Daoy (cell line): ENCODE results near the gene LRIG3. TPM values are rescaled to one million over a fixed set of nuclear protein-coding genes. Genes with fewer than 3 reads are reported as not detected.
A peak's percentile ranks its signal among the peaks of the same experiment; 100 is the strongest.
"Not testable (repeated sequence)": the region's sequence is repeated elsewhere in the genome, so short reads cannot be mapped to it uniquely, and the experiment has no call there.

ENCODE experiments used
- DNase-seq: peaks from one replicate; pipeline ENCODE4 v3.0.0-alpha.2; 2015; ENCODE audit warnings: low read depth
- total RNA-seq: library from RNA; depleted of rRNA; stranded (reverse); fragments of >200 nt; shearing (Covaris generic); gene quantifications from 2 replicates; pipeline ENCODE4 v1.2.3, GENCODE V29; 2014

LRIG3 gene
- total RNA-seq, 1 experiment from 2014 or later, result 22.9 TPM

- no peak for DNase-seq
Measured at GRCh38 chr12:58906917-58907316, 13.4 kb downstream of the LRIG3 start.

- no peak for DNase-seq
Measured at GRCh38 chr12:58905422-58905821, 14.9 kb downstream of the LRIG3 start.

- DNase-seq, result not testable (repeated sequence)
Measured at GRCh38 chr12:58902726-58903125, 17.6 kb downstream of the LRIG3 start.

- DNase-seq, result no peak
Measured at GRCh38 chr12:58901664-58902063, 18.6 kb downstream of the LRIG3 start.

- DNase-seq, result no peak
Measured at GRCh38 chr12:58897969-58898368, 22.3 kb downstream of the LRIG3 start.

- DNase-seq, result no peak
Measured at GRCh38 chr12:58896278-58896677, 24.0 kb downstream of the LRIG3 start.

- no peak for DNase-seq
Measured at GRCh38 chr12:58895053-58895452, 25.3 kb downstream of the LRIG3 start.

GRCh38 chr12:58894040-58894439 is 26.3 kb downstream of the LRIG3 start:
- DNase-seq, result no peak

- DNase-seq, result peak; percentile 6
Measured at GRCh38 chr12:58893495-58893894, 26.8 kb downstream of the LRIG3 start.

- DNase-seq, result no peak
Measured at GRCh38 chr12:58889557-58889956, 30.7 kb downstream of the LRIG3 start.

- DNase-seq, result no peak
Measured at GRCh38 chr12:58888131-58888783, 32.0 kb downstream of the LRIG3 start.

- no peak for DNase-seq
Measured at GRCh38 chr12:58887068-58887467, 33.2 kb downstream of the LRIG3 start.

GRCh38 chr12:58886474-58886873 is 33.8 kb downstream of the LRIG3 start:
- no peak for DNase-seq

- DNase-seq, result no peak
Measured at GRCh38 chr12:58884916-58885315, 35.4 kb downstream of the LRIG3 start.

GRCh38 chr12:58883576-58884334 is 36.5 kb downstream of the LRIG3 start:
- DNase-seq, result no peak

GRCh38 chr12:58882826-58883225 is 37.5 kb downstream of the LRIG3 start:
- DNase-seq, result no peak

GRCh38 chr12:58881816-58882215 is 38.5 kb downstream of the LRIG3 start:
- no peak for DNase-seq

- DNase-seq, result no peak
Measured at GRCh38 chr12:58880639-58881038, 39.7 kb downstream of the LRIG3 start.

GRCh38 chr12:58877243-58877743 is 43.0 kb downstream of the LRIG3 start:
- peak; percentile 98 for DNase-seq

- peak; percentile 80 for DNase-seq
Measured at GRCh38 chr12:58873496-58873895, 46.8 kb downstream of the LRIG3 start.

- no peak for DNase-seq
Measured at GRCh38 chr12:58871556-58871955, 48.7 kb downstream of the LRIG3 start.

- no peak for DNase-seq
Measured at GRCh38 chr12:58870595-58870994, 49.7 kb downstream of the LRIG3 start.

- DNase-seq, result no peak
Measured at GRCh38 chr12:58860788-58861240, 59.5 kb downstream of the LRIG3 start.
